GM23338 (cell line): ENCODE measurements around the gene TRIML2. TPM values are rescaled to one million over a fixed set of nuclear protein-coding genes. Genes with fewer than 3 reads are reported as not detected.

ENCODE experiments used
- ATAC-seq: fragments of 200-7000 bp; cut with Tn5 transposase; 3 replicates; pipeline ENCODE4 v1.9.1; 2020
- DNase-seq: peaks from one replicate; pipeline ENCODE4 v3.0.0-alpha.2; 2015; ENCODE audit warnings: low spot score
- H2AFZ ChIP-seq: fragments of 200-600 bp; sonication (generic); 2 replicates; pipeline ENCODE4 v1.8.0; 2016; ENCODE audit warnings: antibody characterized with exemption, mild to moderate bottlenecking, moderate library complexity
- H3F3A ChIP-seq: fragments of 200-600 bp; sonication (generic); replicated peaks from 2 replicates; pipeline ENCODE4 v1.8.0; 2017; ENCODE audit warnings: antibody characterized with exemption, mixed run types, low read depth
- H3K27ac ChIP-seq: fragments of 200-600 bp; sonication (generic); 2 replicates; pipeline ENCODE4 v1.6.1; 2016; ENCODE audit warnings: low read depth
- H3K27me3 ChIP-seq: fragments of 200-600 bp; sonication (generic); 2 replicates; pipeline ENCODE4 v1.8.0; 2016; ENCODE audit warnings: mild to moderate bottlenecking, mixed run types, moderate library complexity; ENCODE audit not compliant: insufficient read depth
- H3K36me3 ChIP-seq: fragments of 200-600 bp; sonication (generic); 2 replicates; pipeline ENCODE4 v1.8.0; 2016; ENCODE audit warnings: mild to moderate bottlenecking; ENCODE audit not compliant: insufficient read depth
- H3K4me1 ChIP-seq: fragments of 200-600 bp; sonication (generic); 2 replicates; pipeline ENCODE4 v1.8.0; 2016; ENCODE audit warnings: mild to moderate bottlenecking, moderate library complexity; ENCODE audit not compliant: insufficient read depth
- H3K4me2 ChIP-seq: fragments of 200-600 bp; sonication (generic); 2 replicates; pipeline ENCODE4 v1.7.1; 2017; ENCODE audit warnings: mixed run types
- H3K4me3 ChIP-seq: fragments of 200-600 bp; sonication (generic); 2 replicates; pipeline ENCODE4 v1.6.1; 2016; ENCODE audit warnings: mixed run types
- H3K79me2 ChIP-seq: fragments of 200-600 bp; sonication (generic); replicated peaks from 2 replicates; pipeline ENCODE4 v1.8.0; 2017; ENCODE audit warnings: mild to moderate bottlenecking; ENCODE audit not compliant: insufficient read depth
- H3K9me2 ChIP-seq: fragments of 200-600 bp; sonication (generic); 2 replicates; pipeline ENCODE4 v1.8.0; 2017; ENCODE audit not compliant: insufficient read depth
- H4K20me1 ChIP-seq: fragments of 200-600 bp; sonication (generic); replicated peaks from 2 replicates; pipeline ENCODE4 v1.8.0; 2017; ENCODE audit warnings: mild to moderate bottlenecking; ENCODE audit not compliant: insufficient read depth
- H3K27ac Mint-ChIP-seq: 2 replicates; pipeline ENCODE4 v1.8.0; 2020; ENCODE audit warnings: inconsistent platforms, mild to moderate bottlenecking, moderate library complexity, mixed read lengths
- H3K27me3 Mint-ChIP-seq: 3 replicates; pipeline ENCODE4 v1.8.0; 2022; ENCODE audit warnings: low read depth, mild to moderate bottlenecking, moderate library complexity, mixed read lengths, inconsistent platforms; ENCODE audit not compliant: insufficient read depth, poor library complexity
- H3K36me3 Mint-ChIP-seq: 3 replicates; pipeline ENCODE4 v1.8.0; 2021; ENCODE audit warnings: low read depth, mild to moderate bottlenecking, inconsistent platforms, moderate library complexity, mixed read lengths
- H3K4me1 Mint-ChIP-seq: 3 replicates; pipeline ENCODE4 v1.8.0; 2020; ENCODE audit warnings: mild to moderate bottlenecking, inconsistent platforms, mixed read lengths
- H3K4me3 Mint-ChIP-seq: 3 replicates; pipeline ENCODE4 v1.8.0; 2021; ENCODE audit warnings: moderate library complexity, mild to moderate bottlenecking, inconsistent platforms, mixed read lengths
- H3K9me3 Mint-ChIP-seq: 3 replicates; pipeline ENCODE4 v1.8.0; 2020; ENCODE audit warnings: moderate library complexity, mild to moderate bottlenecking, inconsistent platforms, mixed read lengths
- CREB1 ChIP-seq: fragments of 250-450 bp; sonication (Bioruptor Pico); IDR thresholded peaks from 2 replicates; pipeline ENCODE4 v1.5.0; 2020; ENCODE audit warnings: low read depth, mild to moderate bottlenecking, moderate library complexity
- EZH2 ChIP-seq: fragments of 200-600 bp; sonication (generic); IDR thresholded peaks from one replicate; pipeline ENCODE4 v1.8.0; 2017; ENCODE audit warnings: antibody characterized with exemption, mild to moderate bottlenecking, low read depth; ENCODE audit not compliant: unreplicated experiment
- EZH2phosphoT487 ChIP-seq: fragments of 200-600 bp; sonication (generic); IDR thresholded peaks from one replicate; pipeline ENCODE4 v1.8.1; 2018; ENCODE audit warnings: antibody characterized with exemption; ENCODE audit not compliant: unreplicated experiment
- JUNB ChIP-seq: IDR thresholded peaks from one replicate; pipeline ENCODE4 v1.6.1; 2016; ENCODE audit warnings: antibody characterized with exemption; ENCODE audit not compliant: unreplicated experiment
- NANOG ChIP-seq: IDR thresholded peaks from 2 replicates; pipeline ENCODE4 v1.6.1; 2016; ENCODE audit warnings: antibody characterized with exemption, borderline replicate concordance
- POLR2AphosphoS5 ChIP-seq: IDR thresholded peaks from 2 replicates; pipeline ENCODE4 v1.6.1; 2016; ENCODE audit warnings: antibody characterized with exemption, low read depth
- ZNF114 ChIP-seq: fragments of 250-450 bp; sonication (Bioruptor Pico); IDR thresholded peaks from 2 replicates; pipeline ENCODE4 v1.5.0; 2020; ENCODE audit warnings: mild to moderate bottlenecking, moderate library complexity
- ZNF331 ChIP-seq: fragments of 250-450 bp; sonication (Bioruptor Pico); IDR thresholded peaks from 2 replicates; pipeline ENCODE4 v1.5.0; 2020; ENCODE audit warnings: low read depth, mild to moderate bottlenecking, moderate library complexity
- polyA plus RNA-seq: library from polyadenylated mRNA; unstranded; fragments of >200 nt; fragmentation: Nextera tagmentation; extraction: Ambion mirVana; gene quantifications from 2 replicates; pipeline ENCODE4 v1.2.1, GENCODE V29; 2016
- total RNA-seq: library from RNA; depleted of rRNA; stranded (reverse); fragments of >200 nt; shearing (Covaris generic); gene quantifications from 2 replicates; pipeline ENCODE4 v1.2.3, GENCODE V29; 2014
- TF ChIP-seq, protein P1 (sequence below), 2 experiments: fragments of 200-600 bp in 1 of 2; sonication (generic) in 1 of 2; conservative IDR thresholded peaks; 2 replicates each; pipeline versions ENCODE4 v1.5.1 to v1.6.1; 2016 to 2017; ENCODE audit warnings: antibody characterized with exemption in 2 of 2, low read depth in 2 of 2, mild to moderate bottlenecking in 2 of 2, moderate library complexity in 1 of 2
- TF ChIP-seq, protein P2 (sequence below): IDR thresholded peaks from one replicate; pipeline ENCODE4 v1.6.1; 2018; ENCODE audit warnings: antibody characterized with exemption; ENCODE audit not compliant: unreplicated experiment
- TF ChIP-seq, protein P3 (sequence below): IDR thresholded peaks from 2 replicates; pipeline ENCODE4 v1.6.1; 2016; ENCODE audit warnings: antibody characterized with exemption
- TF ChIP-seq, protein P4 (sequence below): fragments of 250-450 bp; sonication (Bioruptor Pico); IDR thresholded peaks from 2 replicates; pipeline ENCODE4 v1.5.0; 2020; ENCODE audit warnings: mild to moderate bottlenecking, moderate library complexity

TRIML2 gene
- total and polyA plus RNA-seq, 2 experiments from 2014 or later: 57.8 to 77.9 TPM

DNA sequence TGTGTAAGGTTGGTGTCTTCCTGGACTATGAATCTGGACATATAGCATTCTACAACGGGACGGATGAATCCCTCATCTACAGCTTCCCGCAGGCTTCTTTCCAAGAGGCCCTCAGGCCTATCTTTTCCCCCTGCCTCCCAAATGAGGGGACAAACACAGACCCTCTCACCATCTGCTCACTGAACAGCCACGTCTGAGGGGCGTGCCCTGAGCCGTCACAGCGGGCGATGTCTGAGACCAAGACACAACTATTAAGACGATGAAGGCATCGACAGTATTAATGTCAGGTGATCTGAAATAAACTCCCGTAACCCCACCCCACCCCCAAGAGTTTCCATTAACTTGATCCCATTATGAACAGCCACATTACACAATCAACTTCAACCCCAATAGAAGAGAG, 37.8 kb upstream of the TRIML2 start (continued):
- TF ChIP-seq, protein P1, sequence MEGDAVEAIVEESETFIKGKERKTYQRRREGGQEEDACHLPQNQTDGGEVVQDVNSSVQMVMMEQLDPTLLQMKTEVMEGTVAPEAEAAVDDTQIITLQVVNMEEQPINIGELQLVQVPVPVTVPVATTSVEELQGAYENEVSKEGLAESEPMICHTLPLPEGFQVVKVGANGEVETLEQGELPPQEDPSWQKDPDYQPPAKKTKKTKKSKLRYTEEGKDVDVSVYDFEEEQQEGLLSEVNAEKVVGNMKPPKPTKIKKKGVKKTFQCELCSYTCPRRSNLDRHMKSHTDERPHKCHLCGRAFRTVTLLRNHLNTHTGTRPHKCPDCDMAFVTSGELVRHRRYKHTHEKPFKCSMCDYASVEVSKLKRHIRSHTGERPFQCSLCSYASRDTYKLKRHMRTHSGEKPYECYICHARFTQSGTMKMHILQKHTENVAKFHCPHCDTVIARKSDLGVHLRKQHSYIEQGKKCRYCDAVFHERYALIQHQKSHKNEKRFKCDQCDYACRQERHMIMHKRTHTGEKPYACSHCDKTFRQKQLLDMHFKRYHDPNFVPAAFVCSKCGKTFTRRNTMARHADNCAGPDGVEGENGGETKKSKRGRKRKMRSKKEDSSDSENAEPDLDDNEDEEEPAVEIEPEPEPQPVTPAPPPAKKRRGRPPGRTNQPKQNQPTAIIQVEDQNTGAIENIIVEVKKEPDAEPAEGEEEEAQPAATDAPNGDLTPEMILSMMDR (conservative IDR thresholded peaks at IDR 0.05; ENCODE audit: low read depth in 2 of 2): no peak
- TF ChIP-seq NANOG: no peak
- no peak for TF ChIP-seq ZNF331 (CRISPR knock-in tag)
- TF ChIP-seq, protein P2, sequence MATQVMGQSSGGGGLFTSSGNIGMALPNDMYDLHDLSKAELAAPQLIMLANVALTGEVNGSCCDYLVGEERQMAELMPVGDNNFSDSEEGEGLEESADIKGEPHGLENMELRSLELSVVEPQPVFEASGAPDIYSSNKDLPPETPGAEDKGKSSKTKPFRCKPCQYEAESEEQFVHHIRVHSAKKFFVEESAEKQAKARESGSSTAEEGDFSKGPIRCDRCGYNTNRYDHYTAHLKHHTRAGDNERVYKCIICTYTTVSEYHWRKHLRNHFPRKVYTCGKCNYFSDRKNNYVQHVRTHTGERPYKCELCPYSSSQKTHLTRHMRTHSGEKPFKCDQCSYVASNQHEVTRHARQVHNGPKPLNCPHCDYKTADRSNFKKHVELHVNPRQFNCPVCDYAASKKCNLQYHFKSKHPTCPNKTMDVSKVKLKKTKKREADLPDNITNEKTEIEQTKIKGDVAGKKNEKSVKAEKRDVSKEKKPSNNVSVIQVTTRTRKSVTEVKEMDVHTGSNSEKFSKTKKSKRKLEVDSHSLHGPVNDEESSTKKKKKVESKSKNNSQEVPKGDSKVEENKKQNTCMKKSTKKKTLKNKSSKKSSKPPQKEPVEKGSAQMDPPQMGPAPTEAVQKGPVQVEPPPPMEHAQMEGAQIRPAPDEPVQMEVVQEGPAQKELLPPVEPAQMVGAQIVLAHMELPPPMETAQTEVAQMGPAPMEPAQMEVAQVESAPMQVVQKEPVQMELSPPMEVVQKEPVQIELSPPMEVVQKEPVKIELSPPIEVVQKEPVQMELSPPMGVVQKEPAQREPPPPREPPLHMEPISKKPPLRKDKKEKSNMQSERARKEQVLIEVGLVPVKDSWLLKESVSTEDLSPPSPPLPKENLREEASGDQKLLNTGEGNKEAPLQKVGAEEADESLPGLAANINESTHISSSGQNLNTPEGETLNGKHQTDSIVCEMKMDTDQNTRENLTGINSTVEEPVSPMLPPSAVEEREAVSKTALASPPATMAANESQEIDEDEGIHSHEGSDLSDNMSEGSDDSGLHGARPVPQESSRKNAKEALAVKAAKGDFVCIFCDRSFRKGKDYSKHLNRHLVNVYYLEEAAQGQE: no peak
- TF ChIP-seq JUNB: no peak
- TF ChIP-seq CREB1: no peak
- no peak for TF ChIP-seq EZH2phosphoT487
- TF ChIP-seq ZNF114 (CRISPR knock-in tag): no peak
- TF ChIP-seq EZH2: no peak
- TF ChIP-seq, protein P3, sequence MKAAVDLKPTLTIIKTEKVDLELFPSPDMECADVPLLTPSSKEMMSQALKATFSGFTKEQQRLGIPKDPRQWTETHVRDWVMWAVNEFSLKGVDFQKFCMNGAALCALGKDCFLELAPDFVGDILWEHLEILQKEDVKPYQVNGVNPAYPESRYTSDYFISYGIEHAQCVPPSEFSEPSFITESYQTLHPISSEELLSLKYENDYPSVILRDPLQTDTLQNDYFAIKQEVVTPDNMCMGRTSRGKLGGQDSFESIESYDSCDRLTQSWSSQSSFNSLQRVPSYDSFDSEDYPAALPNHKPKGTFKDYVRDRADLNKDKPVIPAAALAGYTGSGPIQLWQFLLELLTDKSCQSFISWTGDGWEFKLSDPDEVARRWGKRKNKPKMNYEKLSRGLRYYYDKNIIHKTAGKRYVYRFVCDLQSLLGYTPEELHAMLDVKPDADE: no peak
- no peak for TF ChIP-seq POLR2AphosphoS5

DNA sequence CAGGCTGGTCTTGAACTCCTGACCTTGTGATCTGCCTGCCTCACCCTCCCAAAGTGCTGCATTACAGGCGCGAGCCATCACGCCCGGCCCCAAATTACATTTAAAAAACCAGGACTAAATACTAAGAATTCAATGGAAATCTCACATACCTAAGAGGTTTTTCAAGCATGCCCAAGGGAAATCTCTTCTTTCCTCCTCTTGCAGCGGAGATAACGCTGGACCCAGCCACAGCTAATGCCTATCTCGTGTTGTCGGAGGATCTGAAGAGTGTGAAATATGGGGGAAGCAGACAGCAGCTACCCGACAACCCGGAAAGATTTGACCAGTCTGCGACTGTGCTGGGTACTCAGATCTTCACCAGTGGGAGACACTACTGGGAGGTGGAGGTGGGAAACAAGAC, 37.2 kb upstream of the TRIML2 start:
- H3K9me3 Mint-ChIP-seq: peaks cover 8% of the 10 kb centered on the region
- TF ChIP-seq, protein P4, sequence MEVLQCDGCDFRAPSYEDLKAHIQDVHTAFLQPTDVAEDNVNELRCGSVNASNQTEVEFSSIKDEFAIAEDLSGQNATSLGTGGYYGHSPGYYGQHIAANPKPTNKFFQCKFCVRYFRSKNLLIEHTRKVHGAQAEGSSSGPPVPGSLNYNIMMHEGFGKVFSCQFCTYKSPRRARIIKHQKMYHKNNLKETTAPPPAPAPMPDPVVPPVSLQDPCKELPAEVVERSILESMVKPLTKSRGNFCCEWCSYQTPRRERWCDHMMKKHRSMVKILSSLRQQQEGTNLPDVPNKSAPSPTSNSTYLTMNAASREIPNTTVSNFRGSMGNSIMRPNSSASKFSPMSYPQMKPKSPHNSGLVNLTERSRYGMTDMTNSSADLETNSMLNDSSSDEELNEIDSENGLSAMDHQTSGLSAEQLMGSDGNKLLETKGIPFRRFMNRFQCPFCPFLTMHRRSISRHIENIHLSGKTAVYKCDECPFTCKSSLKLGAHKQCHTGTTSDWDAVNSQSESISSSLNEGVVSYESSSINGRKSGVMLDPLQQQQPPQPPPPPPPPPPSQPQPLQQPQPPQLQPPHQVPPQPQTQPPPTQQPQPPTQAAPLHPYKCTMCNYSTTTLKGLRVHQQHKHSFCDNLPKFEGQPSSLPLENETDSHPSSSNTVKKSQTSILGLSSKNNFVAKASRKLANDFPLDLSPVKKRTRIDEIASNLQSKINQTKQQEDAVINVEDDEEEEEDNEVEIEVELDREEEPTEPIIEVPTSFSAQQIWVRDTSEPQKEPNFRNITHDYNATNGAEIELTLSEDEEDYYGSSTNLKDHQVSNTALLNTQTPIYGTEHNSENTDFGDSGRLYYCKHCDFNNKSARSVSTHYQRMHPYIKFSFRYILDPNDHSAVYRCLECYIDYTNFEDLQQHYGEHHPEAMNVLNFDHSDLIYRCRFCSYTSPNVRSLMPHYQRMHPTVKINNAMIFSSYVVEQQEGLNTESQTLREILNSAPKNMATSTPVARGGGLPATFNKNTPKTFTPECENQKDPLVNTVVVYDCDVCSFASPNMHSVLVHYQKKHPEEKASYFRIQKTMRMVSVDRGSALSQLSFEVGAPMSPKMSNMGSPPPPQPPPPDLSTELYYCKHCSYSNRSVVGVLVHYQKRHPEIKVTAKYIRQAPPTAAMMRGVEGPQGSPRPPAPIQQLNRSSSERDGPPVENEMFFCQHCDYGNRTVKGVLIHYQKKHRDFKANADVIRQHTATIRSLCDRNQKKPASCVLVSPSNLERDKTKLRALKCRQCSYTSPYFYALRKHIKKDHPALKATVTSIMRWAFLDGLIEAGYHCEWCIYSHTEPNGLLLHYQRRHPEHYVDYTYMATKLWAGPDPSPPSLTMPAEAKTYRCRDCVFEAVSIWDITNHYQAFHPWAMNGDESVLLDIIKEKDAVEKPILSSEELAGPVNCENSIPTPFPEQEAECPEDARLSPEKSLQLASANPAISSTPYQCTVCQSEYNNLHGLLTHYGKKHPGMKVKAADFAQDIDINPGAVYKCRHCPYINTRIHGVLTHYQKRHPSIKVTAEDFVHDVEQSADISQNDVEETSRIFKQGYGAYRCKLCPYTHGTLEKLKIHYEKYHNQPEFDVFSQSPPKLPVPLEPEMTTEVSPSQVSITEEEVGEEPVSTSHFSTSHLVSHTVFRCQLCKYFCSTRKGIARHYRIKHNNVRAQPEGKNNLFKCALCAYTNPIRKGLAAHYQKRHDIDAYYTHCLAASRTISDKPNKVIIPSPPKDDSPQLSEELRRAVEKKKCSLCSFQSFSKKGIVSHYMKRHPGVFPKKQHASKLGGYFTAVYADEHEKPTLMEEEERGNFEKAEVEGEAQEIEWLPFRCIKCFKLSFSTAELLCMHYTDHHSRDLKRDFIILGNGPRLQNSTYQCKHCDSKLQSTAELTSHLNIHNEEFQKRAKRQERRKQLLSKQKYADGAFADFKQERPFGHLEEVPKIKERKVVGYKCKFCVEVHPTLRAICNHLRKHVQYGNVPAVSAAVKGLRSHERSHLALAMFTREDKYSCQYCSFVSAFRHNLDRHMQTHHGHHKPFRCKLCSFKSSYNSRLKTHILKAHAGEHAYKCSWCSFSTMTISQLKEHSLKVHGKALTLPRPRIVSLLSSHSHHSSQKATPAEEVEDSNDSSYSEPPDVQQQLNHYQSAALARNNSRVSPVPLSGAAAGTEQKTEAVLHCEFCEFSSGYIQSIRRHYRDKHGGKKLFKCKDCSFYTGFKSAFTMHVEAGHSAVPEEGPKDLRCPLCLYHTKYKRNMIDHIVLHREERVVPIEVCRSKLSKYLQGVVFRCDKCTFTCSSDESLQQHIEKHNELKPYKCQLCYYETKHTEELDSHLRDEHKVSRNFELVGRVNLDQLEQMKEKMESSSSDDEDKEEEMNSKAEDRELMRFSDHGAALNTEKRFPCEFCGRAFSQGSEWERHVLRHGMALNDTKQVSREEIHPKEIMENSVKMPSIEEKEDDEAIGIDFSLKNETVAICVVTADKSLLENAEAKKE (CRISPR knock-in tag): no peak
- TF ChIP-seq, protein P3: no peak
- TF ChIP-seq POLR2AphosphoS5 (no peak), EZH2phosphoT487 (no peak), EZH2 (no peak), CREB1 (no peak)

More for the DNA sequence above, 37.2 kb upstream of the TRIML2 start:
- DNase-seq (no peak), ATAC-seq (no peak)
- no peaks in the 10 kb centered on the region for H3K4me1 ChIP-seq
- H3K27me3 ChIP-seq: no peaks in the 10 kb centered on the region
- H3K79me2 ChIP-seq: no peaks in the 10 kb centered on the region
- H3K27me3 Mint-ChIP-seq: peaks cover 7% of the 10 kb centered on the region
- H3K27ac Mint-ChIP-seq: no peak overlapping the region
- no peaks in the 10 kb centered on the region for H3K36me3 ChIP-seq
- no peaks in the 10 kb centered on the region for H3F3A ChIP-seq
- H3K4me3 Mint-ChIP-seq: no peak overlapping the region
- no peak overlapping the region for H3K4me3 ChIP-seq
- H3K36me3 Mint-ChIP-seq: peaks cover 9% of the 10 kb centered on the region
- no peak overlapping the region for H3K4me2 ChIP-seq
- H2AFZ ChIP-seq: no peak overlapping the region; the same call in 1 of the 2 replicates
- H3K27ac ChIP-seq: no peak overlapping the region
- H4K20me1 ChIP-seq: no peaks in the 10 kb centered on the region
- no peaks in the 10 kb centered on the region for H3K9me2 ChIP-seq
- peaks cover 4% of the 10 kb centered on the region; the same call in 2 of the 3 replicates for H3K4me1 Mint-ChIP-seq
